ENCODE measurements around the gene FBXW10B.
"Not testable (repeated sequence)": the region's sequence is repeated elsewhere in the genome, so short reads cannot be mapped to it uniquely, and the experiment has no call there.

- not testable (repeated sequence) for TF ChIP-seq POLR2A, CTCF (IDR thresholded peaks at IDR 0.05)
Observed at GRCh38 chr17:15576848-15577247, 42.7 kb downstream of the FBXW10B start.

Measured in ovary (tissue), 3 donors.